GM23248 (cell line): ENCODE measurements around the gene ASIC1. TPM values are rescaled to one million over a fixed set of nuclear protein-coding genes. Genes with fewer than 3 reads are reported as not detected.

ENCODE experiments used
- DNase-seq: peaks from one replicate; pipeline ENCODE4 v3.0.0-alpha.2; 2015
- H2AFZ ChIP-seq: fragments of 200-600 bp; sonication (generic); 2 replicates; pipeline ENCODE4 v1.6.1; 2016; ENCODE audit warnings: antibody characterized with exemption
- H3F3A ChIP-seq: fragments of 200-600 bp; sonication (generic); 2 replicates; pipeline ENCODE4 v1.6.1; 2016; ENCODE audit warnings: mild to moderate bottlenecking, antibody characterized with exemption, mixed run types; ENCODE audit not compliant: insufficient read depth
- H3K27ac ChIP-seq: fragments of 200-600 bp; sonication (generic); 2 replicates; pipeline ENCODE4 v1.5.1; 2016; ENCODE audit warnings: mild to moderate bottlenecking
- H3K27me3 ChIP-seq: fragments of 200-600 bp; sonication (generic); replicated peaks from 2 replicates; pipeline ENCODE4 v1.6.1; 2016; ENCODE audit warnings: mild to moderate bottlenecking; ENCODE audit not compliant: insufficient read depth
- H3K36me3 ChIP-seq: fragments of 200-600 bp; sonication (generic); 2 replicates; pipeline ENCODE4 v1.6.1; 2016; ENCODE audit warnings: low read depth, mild to moderate bottlenecking
- H3K4me1 ChIP-seq: fragments of 200-600 bp; sonication (generic); 2 replicates; pipeline ENCODE4 v1.6.1; 2016; ENCODE audit warnings: mild to moderate bottlenecking; ENCODE audit not compliant: insufficient read depth
- H3K4me2 ChIP-seq: fragments of 200-600 bp; sonication (generic); one replicate; pipeline ENCODE4 v1.6.1; 2016; ENCODE audit warnings: mild to moderate bottlenecking; ENCODE audit not compliant: unreplicated experiment
- H3K4me3 ChIP-seq: fragments of 200-600 bp; sonication (generic); 2 replicates; pipeline ENCODE4 v1.5.1; 2016; ENCODE audit warnings: mild to moderate bottlenecking
- H3K79me2 ChIP-seq: fragments of 200-600 bp; sonication (generic); 2 replicates; pipeline ENCODE4 v1.6.1; 2016; ENCODE audit warnings: mild to moderate bottlenecking; ENCODE audit not compliant: insufficient read depth
- H3K9ac ChIP-seq: fragments of 200-600 bp; sonication (generic); 2 replicates; pipeline ENCODE4 v1.6.1; 2016; ENCODE audit warnings: mild to moderate bottlenecking
- H3K9me2 ChIP-seq: fragments of 200-600 bp; sonication (generic); 2 replicates; pipeline ENCODE4 v1.6.1; 2016; ENCODE audit warnings: mixed run types, mild to moderate bottlenecking, moderate library complexity; ENCODE audit not compliant: insufficient read depth
- H3K9me3 ChIP-seq: fragments of 200-600 bp; sonication (generic); one replicate; pipeline ENCODE4 v1.6.1; 2017; ENCODE audit warnings: low read depth
- H4K20me1 ChIP-seq: fragments of 200-600 bp; sonication (generic); 2 replicates; pipeline ENCODE4 v1.6.0; 2016; ENCODE audit not compliant: insufficient read depth
- EZH2 ChIP-seq: fragments of 200-600 bp; sonication (generic); IDR thresholded peaks from 2 replicates; pipeline ENCODE4 v1.6.1; 2018; ENCODE audit warnings: antibody characterized with exemption, mild to moderate bottlenecking; ENCODE audit not compliant: insufficient read depth, poor library complexity, severe bottlenecking
- EZH2phosphoT487 ChIP-seq: fragments of 200-600 bp; sonication (generic); IDR thresholded peaks from 2 replicates; pipeline ENCODE4 v1.6.1; 2018; ENCODE audit warnings: antibody characterized with exemption, moderate library complexity, mild to moderate bottlenecking, low read depth; ENCODE audit not compliant: insufficient read depth
- WGBS, 2 experiments: methylation state at CpG; one replicate each; pipeline ENCODE4 v1.1.6; 2015 to 2017; ENCODE audit warnings: low lambda C conversion rate in 2 of 2, low coverage in 1 of 2; ENCODE audit errors: missing lambda C conversion rate in 2 of 2; 5-methylcytosine and 5-hydroxymethylcytosine counted together
- in situ Hi-C: fragments of 300-500 bp; cut with MboI; formaldehyde crosslinking; loops from 2 replicates; pipeline ENCODE4 v1.15.0; 2020
- polyA plus RNA-seq: library from polyadenylated mRNA; unstranded; fragments of >200 nt; fragmentation: Nextera tagmentation; extraction: Ambion mirVana; gene quantifications from 2 replicates; pipeline ENCODE4 v1.2.1, GENCODE V29; 2016
- total RNA-seq: library from RNA; depleted of rRNA; stranded (reverse); fragments of >200 nt; shearing (Covaris generic); gene quantifications from 2 replicates; pipeline ENCODE4 v1.2.3, GENCODE V29; 2014

ASIC1 gene
- total and polyA plus RNA-seq, 2 experiments from 2014 or later: 1.4 to 1.9 TPM

DNA sequence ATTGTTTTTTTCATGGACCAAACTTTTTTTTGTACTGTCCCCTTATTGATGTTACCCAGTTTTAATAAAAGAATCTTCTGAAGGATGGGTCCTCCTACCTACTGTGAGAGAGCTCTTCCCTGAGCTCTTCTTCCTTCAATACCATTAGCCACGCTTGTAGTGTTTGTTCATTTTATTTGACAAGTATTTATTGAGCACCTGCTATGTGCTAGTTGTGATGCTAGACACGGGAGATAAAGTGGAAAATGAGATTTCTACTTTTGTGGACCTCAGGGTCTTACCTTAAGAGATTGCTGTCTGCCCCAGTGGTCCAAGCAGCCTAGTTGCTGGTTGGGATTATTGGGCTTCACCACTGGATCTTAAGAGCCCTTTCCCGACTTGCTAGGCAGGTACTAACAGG, 43.2 kb downstream of the ASIC1 start:
- Histone ChIP-seq H3K9me2 (no peaks in the 10 kb centered on the region), H3K9ac (no peak overlapping the region), H3K27me3 (no peaks in the 10 kb centered on the region), H3K36me3 (peaks cover 13% of the 10 kb centered on the region; the same call in 1 of the 2 replicates), H3K79me2 (no peaks in the 10 kb centered on the region), H3K27ac (no peak overlapping the region), H3F3A (peaks cover 40% of the 10 kb centered on the region), H3K4me1 (peaks cover 12% of the 10 kb centered on the region), H3K4me3 (no peak overlapping the region), H2AFZ (no peak overlapping the region), H3K4me2 (no peak overlapping the region), H4K20me1 (no peaks in the 10 kb centered on the region), H3K9me3 (no peaks in the 10 kb centered on the region)
- TF ChIP-seq EZH2 (no peak), EZH2phosphoT487 (no peak)
- no peak for DNase-seq
- WGBS, 2 experiments: 80 to 90% methylated on average over 3 of the region's 3 CpGs
- in situ Hi-C loops: no loop called here

DNA sequence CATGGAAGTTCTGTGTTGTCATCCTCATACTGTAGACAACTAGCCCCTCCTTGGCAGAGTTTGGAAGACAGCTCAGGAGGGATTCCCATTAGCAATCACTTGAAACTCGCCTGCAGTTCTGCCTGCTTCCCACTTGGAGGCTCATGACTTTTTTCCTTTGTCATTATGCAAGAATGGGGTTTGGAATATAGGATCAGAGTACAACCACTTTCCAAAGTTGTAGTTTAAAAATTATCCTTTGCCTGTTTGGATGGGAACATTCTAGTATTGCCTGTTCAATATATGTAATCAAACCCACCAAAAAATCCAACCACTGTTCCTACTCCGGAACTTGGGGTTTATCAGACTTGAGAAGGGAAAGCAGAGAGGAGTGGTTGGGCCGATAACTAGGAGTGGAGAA, 44.3 kb downstream of the ASIC1 start:
- Histone ChIP-seq H3K36me3 (peaks cover 3% of the 10 kb centered on the region; the same call in 1 of the 2 replicates), H3K27ac (no peak overlapping the region), H3K4me3 (no peak overlapping the region), H3F3A (peaks cover 30% of the 10 kb centered on the region), H3K4me1 (peaks cover 12% of the 10 kb centered on the region), H3K27me3 (no peaks in the 10 kb centered on the region), H3K9me3 (no peaks in the 10 kb centered on the region), H3K9me2 (no peaks in the 10 kb centered on the region), H3K4me2 (no peak overlapping the region), H2AFZ (no peak overlapping the region), H3K9ac (no peak overlapping the region), H3K79me2 (no peaks in the 10 kb centered on the region), H4K20me1 (no peaks in the 10 kb centered on the region)
- DNase-seq: peak; percentile 81
- WGBS, 2 experiments: 68 to 70% methylated on average over 3 of the region's 3 CpGs
- in situ Hi-C loops: no loop called here
- TF ChIP-seq EZH2phosphoT487: no peak
- TF ChIP-seq EZH2: no peak

DNA sequence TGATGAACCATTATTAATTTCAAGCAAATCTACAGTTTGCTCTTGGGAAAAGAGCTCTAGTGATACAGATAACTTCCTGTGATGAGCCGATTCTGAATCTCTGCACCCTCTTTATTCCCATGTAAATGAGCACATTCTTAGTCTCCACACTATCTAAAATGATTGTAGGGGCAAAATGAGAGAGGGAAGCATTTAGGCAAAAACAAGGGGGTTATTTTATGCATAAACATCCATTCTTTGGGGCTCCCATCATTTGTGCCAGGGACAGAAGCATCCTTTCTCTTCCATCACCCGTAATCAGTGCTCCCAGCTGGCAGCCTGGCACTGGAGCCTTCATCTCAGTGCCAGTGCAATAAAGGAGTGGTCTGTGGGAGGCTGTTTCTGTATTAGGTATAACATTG, 44.7 kb downstream of the ASIC1 start:
- no peak overlapping the region for H3K27ac ChIP-seq

DNA sequence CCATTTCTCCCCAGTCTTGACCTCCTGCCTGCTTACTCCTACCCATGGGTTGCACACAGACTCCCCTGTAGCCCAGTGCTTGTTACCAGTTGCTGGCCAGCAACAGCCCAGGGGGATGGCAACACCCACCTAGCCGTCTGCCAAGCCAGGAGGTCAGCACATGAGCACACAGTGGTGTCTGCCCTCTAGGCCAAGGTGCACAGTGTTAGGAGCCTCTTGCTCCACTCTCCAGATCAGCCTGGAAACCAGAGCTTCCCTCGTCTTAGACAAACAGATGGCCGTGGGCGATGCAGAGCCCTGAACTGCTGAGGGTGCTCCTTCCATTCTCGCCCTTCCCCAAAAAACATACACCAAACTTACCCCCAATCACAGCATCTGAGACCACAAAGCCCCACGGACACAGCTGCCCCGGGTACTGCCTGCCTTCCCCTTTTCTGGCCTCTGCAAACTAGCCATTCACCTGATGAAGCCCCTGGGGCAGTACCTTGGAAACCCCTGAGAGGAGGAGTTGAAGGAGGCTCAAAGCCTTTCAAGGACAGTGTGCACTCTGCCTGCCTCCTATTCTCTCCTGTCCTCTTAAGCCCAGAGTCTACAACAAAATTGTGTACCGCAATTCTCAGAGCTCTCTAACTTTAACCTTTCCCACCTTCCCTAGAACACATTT, 45.4 kb downstream of the ASIC1 start:
- H3K9me3 ChIP-seq: no peaks in the 10 kb centered on the region
- H2AFZ ChIP-seq: no peak overlapping the region
- H3K27ac ChIP-seq: no peak overlapping the region
- WGBS, 2 experiments: 82 to 89% methylated on average over 8 of the region's 8 CpGs
- no peak overlapping the region for H3K4me2 ChIP-seq
- TF ChIP-seq EZH2: no peak
- no peak for TF ChIP-seq EZH2phosphoT487
- no peak for DNase-seq
- peaks cover 30% of the 10 kb centered on the region for H3F3A ChIP-seq
- no peaks in the 10 kb centered on the region for H3K27me3 ChIP-seq
- in situ Hi-C loops: no loop called here
- H3K36me3 ChIP-seq: no peaks in the 10 kb centered on the region; the same call in 1 of the 2 replicates
- H3K4me1 ChIP-seq: peaks cover 12% of the 10 kb centered on the region
- no peak overlapping the region for H3K9ac ChIP-seq
- no peaks in the 10 kb centered on the region for H3K79me2 ChIP-seq
- no peaks in the 10 kb centered on the region for H4K20me1 ChIP-seq
- H3K9me2 ChIP-seq: no peaks in the 10 kb centered on the region
- H3K4me3 ChIP-seq: no peak overlapping the region

More for the DNA sequence above, 44.7 kb downstream of the ASIC1 start:
- Histone ChIP-seq H3F3A (peaks cover 30% of the 10 kb centered on the region), H4K20me1 (no peaks in the 10 kb centered on the region), H3K79me2 (no peaks in the 10 kb centered on the region), H3K9me3 (no peaks in the 10 kb centered on the region), H3K36me3 (no peaks in the 10 kb centered on the region; the same call in 1 of the 2 replicates), H2AFZ (no peak overlapping the region), H3K9me2 (no peaks in the 10 kb centered on the region), H3K27me3 (no peaks in the 10 kb centered on the region), H3K9ac (no peak overlapping the region), H3K4me1 (peaks cover 12% of the 10 kb centered on the region), H3K4me3 (no peak overlapping the region), H3K4me2 (no peak overlapping the region)
- TF ChIP-seq EZH2phosphoT487 (no peak), EZH2 (no peak)
- in situ Hi-C loops: no loop called here
- DNase-seq: no peak
- 74 to 83% methylated on average over 2 of the region's 2 CpGs for WGBS, 2 experiments
